ENCODE measurements around the gene PARP1.

- TF ChIP-seq EZH2 (IDR thresholded peaks at IDR 0.05) (no peak), CTCF (IDR thresholded peaks at IDR 0.05) (no peak), EZH2phosphoT487 (IDR thresholded peaks at IDR 0.05) (no peak)
Measured at GRCh38 chr1:226432586-226433340, 24.9 kb upstream of the PARP1 start.

Measured in neural progenitor cell (in vitro differentiated cells).